H1 (cell line): Measurements from ENCODE around the gene MAPK1. TPM values are rescaled to one million over a fixed set of nuclear protein-coding genes. Genes with fewer than 3 reads are reported as not detected.

Experiments used
- CTCF ChIA-PET: fragments of 300-600 bp; sonication (Branson Sonifier 250); formaldehyde crosslinking; loops from one replicate; lab custom pipeline; 2021; ENCODE audit not compliant: partially characterized antibody; lab: Charles Lee
- POLR2A ChIA-PET: fragments of 300-600 bp; sonication (Branson Sonifier 250); formaldehyde crosslinking; loops from one replicate; lab custom pipeline; 2021; ENCODE audit warnings: inconsistent platforms; ENCODE audit not compliant: partially characterized antibody; lab: Charles Lee
- DNase-seq, 2 experiments: peaks; one replicate each; pipeline versions ENCODE4 v3.0.0 to v3.0.0-alpha.2; 2010 to 2022; ENCODE audit warnings: low spot score in 2 of 2, low read depth in 1 of 2, mixed read lengths in 1 of 2
- FAIRE-seq: peaks from 2 replicates; lab custom pipeline; 2011; peaks lifted over from hg19 to GRCh38; lab: Jason Lieb, UNC
- H2AFZ ChIP-seq: 2 replicates; pipeline ENCODE4 v1.8.1; 2012; ENCODE audit warnings: low read length, inconsistent platforms
- H2AK5ac ChIP-seq: 2 replicates; pipeline ENCODE4 v1.6.1; 2013; ENCODE audit warnings: low read depth, low read length
- H2BK120ac ChIP-seq: replicated peaks from 2 replicates; pipeline ENCODE3; 2013; ENCODE audit warnings: low read depth, low read length, inconsistent platforms
- H2BK12ac ChIP-seq: 2 replicates; pipeline ENCODE4 v1.6.1; 2013; ENCODE audit warnings: low read depth, low read length
- H2BK15ac ChIP-seq: 2 replicates; pipeline ENCODE4 v1.6.1; 2013; ENCODE audit warnings: low read length
- H2BK20ac ChIP-seq: 2 replicates; pipeline ENCODE4 v1.6.1; 2013; ENCODE audit warnings: low read length
- H2BK5ac ChIP-seq: 2 replicates; pipeline ENCODE4 v1.6.1; 2013; ENCODE audit warnings: low read depth, low read length
- H3K14ac ChIP-seq: 2 replicates; pipeline ENCODE4 v1.6.1; 2013; ENCODE audit warnings: inconsistent platforms; ENCODE audit not compliant: insufficient read length
- H3K18ac ChIP-seq: 2 replicates; pipeline ENCODE4 v1.6.1; 2013; ENCODE audit warnings: low read length; ENCODE audit errors: extremely low read depth
- H3K23ac ChIP-seq: 2 replicates; pipeline ENCODE4 v1.6.1; 2013; ENCODE audit warnings: inconsistent platforms; ENCODE audit not compliant: insufficient read length
- H3K23me2 ChIP-seq: 2 replicates; pipeline ENCODE4 v1.6.1; 2013; ENCODE audit warnings: low read depth, low read length
- H3K27ac ChIP-seq: 2 replicates; pipeline ENCODE4 v1.6.1; 2011; ENCODE audit warnings: low read depth, low read length, inconsistent platforms
- H3K27me3 ChIP-seq, 4 experiments: replicated peaks in 1 of 4; 1 replicate in 1 of 4; 2 replicates in 3 of 4; pipeline versions ENCODE4 v1.6.1 to v1.8.1; 2011 to 2013; ENCODE audit warnings: low read length in 3 of 4, mild to moderate bottlenecking in 3 of 4, inconsistent platforms in 2 of 4, mixed read lengths in 2 of 4, moderate library complexity in 1 of 4; ENCODE audit not compliant: control insufficient read depth in 3 of 4, insufficient read depth in 3 of 4; ENCODE audit errors: extremely low read depth in 1 of 4
- H3K36me3 ChIP-seq, 4 experiments: 2 replicates each; pipeline versions ENCODE4 v1.6.1 to v1.8.1; 2011 to 2013; ENCODE audit warnings: mild to moderate bottlenecking in 4 of 4, low read length in 3 of 4, moderate library complexity in 2 of 4, control low read depth in 1 of 4, inconsistent platforms in 1 of 4; ENCODE audit not compliant: insufficient read depth in 4 of 4, control insufficient read depth in 2 of 4
- H3K4ac ChIP-seq: replicated peaks from 2 replicates; pipeline ENCODE3; 2013; ENCODE audit warnings: low read length, low read depth, mixed read lengths, inconsistent platforms; ENCODE audit not compliant: insufficient read length
- H3K4me1 ChIP-seq, 4 experiments: replicated peaks in 1 of 4; 1 replicate in 1 of 4; 2 replicates in 3 of 4; pipeline versions ENCODE4 v1.6.1 to v1.8.1; 2011 to 2013; ENCODE audit warnings: low read length in 3 of 4, inconsistent platforms in 2 of 4, mixed read lengths in 1 of 4; ENCODE audit not compliant: insufficient read depth in 4 of 4, control insufficient read depth in 3 of 4
- H3K4me2 ChIP-seq, 2 experiments: 2 replicates each; pipeline versions ENCODE4 v1.6.1 to v1.8.1; 2011 to 2013; ENCODE audit warnings: low read depth in 2 of 2, low read length in 2 of 2, control low read depth in 1 of 2, inconsistent platforms in 1 of 2, mild to moderate bottlenecking in 1 of 2; ENCODE audit not compliant: insufficient read depth in 1 of 2
- H3K4me3 ChIP-seq, 4 experiments: fragments of 200-600, 300-600 bp in 1 of 4; sonication (generic), shearing (Covaris generic), sonication (Bioruptor Twin) in 1 of 4; 2 replicates each; pipeline versions ENCODE4 v1.5.1 to v1.8.1; 2011 to 2016; ENCODE audit warnings: low read length in 4 of 4, low read depth in 3 of 4, control low read depth in 2 of 4, inconsistent platforms in 2 of 4, mild to moderate bottlenecking in 2 of 4, mixed read lengths in 1 of 4, moderate library complexity in 1 of 4; ENCODE audit not compliant: insufficient read depth in 2 of 4; ENCODE audit errors: extremely low read depth in 1 of 4
- H3K56ac ChIP-seq: replicated peaks from 2 replicates; pipeline ENCODE3; 2013; ENCODE audit warnings: low read depth, mild to moderate bottlenecking, mixed read lengths, low read length, inconsistent platforms; ENCODE audit not compliant: insufficient read length
- H3K79me1 ChIP-seq: 2 replicates; pipeline ENCODE4 v1.6.1; 2013; ENCODE audit warnings: low read depth, low read length, control low read depth
- H3K79me2 ChIP-seq, 2 experiments: 2 replicates each; pipeline versions ENCODE4 v1.6.1 to v1.8.1; 2012 to 2013; ENCODE audit warnings: low read length in 2 of 2, mild to moderate bottlenecking in 2 of 2, inconsistent platforms in 1 of 2; ENCODE audit not compliant: insufficient read depth in 2 of 2, control insufficient read depth in 1 of 2
- H3K9ac ChIP-seq, 4 experiments: replicated peaks in 1 of 4; 1 replicate in 1 of 4; 2 replicates in 3 of 4; pipeline versions ENCODE4 v1.6.1 to v1.8.1; 2011 to 2013; ENCODE audit warnings: low read depth in 3 of 4, low read length in 3 of 4, control low read depth in 2 of 4, mild to moderate bottlenecking in 2 of 4, moderate library complexity in 2 of 4, inconsistent platforms in 1 of 4; ENCODE audit errors: extremely low read depth in 1 of 4
- H3K9me3 ChIP-seq, 2 experiments: 2 replicates each; pipeline versions ENCODE4 v1.6.1 to v1.8.1; 2012 to 2013; ENCODE audit warnings: mild to moderate bottlenecking in 2 of 2, moderate library complexity in 2 of 2, control low read depth in 1 of 2, inconsistent platforms in 1 of 2, low read depth in 1 of 2, low read length in 1 of 2, mixed read lengths in 1 of 2; ENCODE audit not compliant: insufficient read depth in 2 of 2
- H4K20me1 ChIP-seq, 2 experiments: replicated peaks in 1 of 2; 2 replicates each; pipeline versions ENCODE3 to v1.8.1; 2011 to 2013; ENCODE audit warnings: inconsistent platforms in 2 of 2, low read length in 2 of 2, mild to moderate bottlenecking in 1 of 2; ENCODE audit not compliant: insufficient read depth in 2 of 2, control insufficient read depth in 1 of 2
- H4K5ac ChIP-seq: 2 replicates; pipeline ENCODE4 v1.6.1; 2013; ENCODE audit warnings: low read length, low read depth, mixed read lengths, inconsistent platforms; ENCODE audit not compliant: insufficient read length
- H4K8ac ChIP-seq: 2 replicates; pipeline ENCODE4 v1.8.0; 2013; ENCODE audit warnings: mild to moderate bottlenecking, moderate library complexity, low read length, inconsistent platforms; ENCODE audit not compliant: insufficient read depth; ENCODE audit errors: extremely low read depth
- H4K91ac ChIP-seq: replicated peaks from 2 replicates; pipeline ENCODE3; 2013; ENCODE audit warnings: low read length, mixed read lengths, inconsistent platforms; ENCODE audit not compliant: insufficient read length
- CTBP2 ChIP-seq: IDR thresholded peaks from 2 replicates; pipeline ENCODE4 v1.7.0; 2011; ENCODE audit warnings: borderline replicate concordance, mild to moderate bottlenecking, moderate library complexity, mixed read lengths, low read length; ENCODE audit not compliant: insufficient read depth, insufficient read length
- HDAC6 ChIP-seq: IDR thresholded peaks from one replicate; pipeline ENCODE4 v1.7.1; 2012; ENCODE audit warnings: low read depth, mild to moderate bottlenecking, inconsistent platforms, low read length, moderate library complexity
- JUND ChIP-seq: IDR thresholded peaks from 2 replicates; pipeline ENCODE4 v1.6.1; 2011; ENCODE audit warnings: mild to moderate bottlenecking, improper control_type of control experiment, low read length
- MAFK ChIP-seq: IDR thresholded peaks from 2 replicates; pipeline ENCODE4 v1.6.1; 2012; ENCODE audit warnings: low read depth, mild to moderate bottlenecking, improper control_type of control experiment, low read length
- SIN3A ChIP-seq, 2 experiments: IDR thresholded peaks in 1 of 2; conservative IDR thresholded peaks in 1 of 2; 2 replicates each; pipeline ENCODE4 v1.6.1; 2011 to 2012; ENCODE audit warnings: low read length in 2 of 2, improper control_type of control experiment in 1 of 2, low read depth in 1 of 2, mild to moderate bottlenecking in 1 of 2
- SP2 ChIP-seq: IDR thresholded peaks from 2 replicates; pipeline ENCODE4 v1.6.1; 2012; ENCODE audit warnings: mild to moderate bottlenecking, low read length, inconsistent platforms
- TAF7 ChIP-seq: optimal IDR thresholded peaks from 2 replicates; pipeline ENCODE3; 2011; ENCODE audit warnings: low read depth, mild to moderate bottlenecking, inconsistent platforms, low read length, moderate library complexity, borderline replicate concordance
- USF2 ChIP-seq: IDR thresholded peaks from 2 replicates; pipeline ENCODE4 v1.6.1; 2011; ENCODE audit warnings: low read length, improper control_type of control experiment
- WGBS, 2 experiments: shearing (Covaris generic) in 1 of 2; methylation state at CpG; one replicate each; pipeline versions ENCODE4 v1.1.6 to v1.1.7; 2013 to 2015; ENCODE audit warnings: low lambda C conversion rate in 2 of 2, mixed read lengths in 2 of 2, inconsistent platforms in 1 of 2, low coverage in 1 of 2, missing lambda C conversion rate in 1 of 2; ENCODE audit not compliant: insufficient replicate concordance in 2 of 2, insufficient coverage in 1 of 2, insufficient read length in 1 of 2; ENCODE audit errors: extremely low coverage in 1 of 2, missing lambda C conversion rate in 1 of 2; 5-methylcytosine and 5-hydroxymethylcytosine counted together
- polyA plus RNA-seq, 7 experiments: library from polyadenylated mRNA; depleted of rRNA in 3 of 7; stranded (reverse) in 5 of 7; unstranded in 2 of 7; fragments of >200 nt in 5 of 7; fragments of 200-250 nt in 2 of 7; gene quantifications; 1 replicate in 5 of 7; 2 replicates in 1 of 7; 4 replicates in 1 of 7; pipeline versions ENCODE4 v1.2.1 to v1.2.3, GENCODE V29; 2011 to 2013; ENCODE audit warnings: missing spikeins in 2 of 7, mixed read lengths in 2 of 7
- total RNA-seq: library from RNA; stranded (reverse); fragmentation: NEBNext Ultra II Directional; extraction: Animal tissue kit (Norgen Biotek cat#: 25700); gene quantifications from 2 replicates; pipeline ENCODE4 v1.2.1, GENCODE V29; 2021
- TF ChIP-seq, protein P1 (sequence below): IDR thresholded peaks from 2 replicates; pipeline ENCODE4 v1.6.1; 2012; ENCODE audit warnings: inconsistent platforms
- TF ChIP-seq, protein P2 (sequence below): IDR thresholded peaks from 2 replicates; pipeline ENCODE4 v1.6.1; 2012; ENCODE audit warnings: inconsistent platforms

The MAPK1 gene
- total and polyA plus RNA-seq, 2 of the 8 experiments (the other 6 are each of a cell fraction or from before 2014, with no cell fraction given): 28.1 to 101 TPM

- Histone ChIP-seq H3K4me2 (no peak overlapping the region), H2BK5ac (0 out of 2 replicates have a peak overlapping the region, but pooled peaks have one; percentile 32), H3K79me1 (peaks cover 5% of the 10 kb centered on the region; the same call in 1 of the 2 replicates), H3K4me3 (no peak overlapping the region), H2AK5ac (no peak overlapping the region), H3K56ac (no peak overlapping the region), H3K18ac (no peak overlapping the region), H3K27ac (no peak overlapping the region), H3K23me2 (no peaks in the 10 kb centered on the region), H4K20me1 (peaks cover 0 to 2% of the 10 kb centered on the region in 2 experiments), H4K5ac (no peak overlapping the region), H2BK120ac (no peak overlapping the region), H4K91ac (no peak overlapping the region), H3K23ac (no peak overlapping the region), H3K4ac (no peak overlapping the region), H2BK20ac (no peak overlapping the region), H3K36me3 (peaks cover 0 to 9% (median 5%) of the 10 kb centered on the region in 4 experiments; a peak in 4 of 8 replicates), H3K14ac (no peak overlapping the region), H3K4me1 (no peaks in the 10 kb centered on the region), H2AFZ (no peak overlapping the region), H3K9me3 (no peaks in the 10 kb centered on the region), H3K27me3 (no peaks in the 10 kb centered on the region), H4K8ac (no peak overlapping the region), H3K79me2 (no peaks in the 10 kb centered on the region), H2BK12ac (no peak overlapping the region)
- DNase-seq (no peak), FAIRE-seq (no peak)
- POLR2A ChIA-PET: no interaction called here
- TF ChIP-seq, protein P1, sequence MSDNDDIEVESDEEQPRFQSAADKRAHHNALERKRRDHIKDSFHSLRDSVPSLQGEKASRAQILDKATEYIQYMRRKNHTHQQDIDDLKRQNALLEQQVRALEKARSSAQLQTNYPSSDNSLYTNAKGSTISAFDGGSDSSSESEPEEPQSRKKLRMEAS: no peak
- TF ChIP-seq USF2 (no peak), SIN3A (conservative IDR thresholded peaks at IDR 0.05 in 1 of 2, IDR thresholded peaks at IDR 0.05 in 1 of 2; ENCODE audit: low read depth in 1 of 2, low read length in 2 of 2) (no peak), CTBP2 (no peak), JUND (no peak), TAF7 (no peak), MAFK (no peak), SP2 (no peak), HDAC6 (no peak)
- TF ChIP-seq, protein P2, sequence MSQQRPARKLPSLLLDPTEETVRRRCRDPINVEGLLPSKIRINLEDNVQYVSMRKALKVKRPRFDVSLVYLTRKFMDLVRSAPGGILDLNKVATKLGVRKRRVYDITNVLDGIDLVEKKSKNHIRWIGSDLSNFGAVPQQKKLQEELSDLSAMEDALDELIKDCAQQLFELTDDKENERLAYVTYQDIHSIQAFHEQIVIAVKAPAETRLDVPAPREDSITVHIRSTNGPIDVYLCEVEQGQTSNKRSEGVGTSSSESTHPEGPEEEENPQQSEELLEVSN: no peak
- TF ChIP-seq, all 59 proteins: peak for 0
- CTCF ChIA-PET: no interaction called here
- 90% methylated on average over 4 of the region's 4 CpGs; no CpG with 5 or more reads in 1 of the 2 experiments for WGBS, 2 experiments
- no peak overlapping the region for H3K9ac ChIP-seq
- no peak overlapping the region for H2BK15ac ChIP-seq
Observed at GRCh38 chr22:21778705-21779363, 88.6 kb downstream of the MAPK1 start.
